IPS DF 6.9 (cell line): ENCODE results near the gene CHKB.

ENCODE experiments used
- DNase-seq: peaks from one replicate; pipeline ENCODE4 v3.0.0-alpha.2; 2013; ENCODE audit warnings: low read depth, low spot score
- H3K27ac ChIP-seq: one replicate; pipeline ENCODE4 v1.5.1; 2013; ENCODE audit warnings: low read length, control low read depth
- H3K27me3 ChIP-seq: 2 replicates; pipeline ENCODE4 v1.6.1; 2013; ENCODE audit warnings: mild to moderate bottlenecking, low read length; ENCODE audit not compliant: control insufficient read depth, insufficient read depth
- H3K36me3 ChIP-seq: 2 replicates; pipeline ENCODE4 v1.6.1; 2013; ENCODE audit warnings: low read length; ENCODE audit not compliant: control insufficient read depth, insufficient read depth
- H3K4me1 ChIP-seq: 2 replicates; pipeline ENCODE4 v1.6.1; 2013; ENCODE audit warnings: low read length; ENCODE audit not compliant: control insufficient read depth, insufficient read depth
- H3K4me3 ChIP-seq: 2 replicates; pipeline ENCODE4 v1.5.1; 2013; ENCODE audit warnings: mild to moderate bottlenecking, low read length
- H3K9me3 ChIP-seq: 2 replicates; pipeline ENCODE4 v1.6.1; 2013; ENCODE audit warnings: low read length, inconsistent platforms; ENCODE audit not compliant: control insufficient read depth, insufficient read depth
- WGBS: extraction: QIAGEN DNeasy Blood & Tissue Kit; methylation state at CpG from one replicate; pipeline ENCODE4 v1.1.7; 2013; ENCODE audit warnings: mixed read lengths, missing lambda C conversion rate; ENCODE audit not compliant: insufficient read length, insufficient coverage; 5-methylcytosine and 5-hydroxymethylcytosine counted together

Gene CHKB

DNA sequence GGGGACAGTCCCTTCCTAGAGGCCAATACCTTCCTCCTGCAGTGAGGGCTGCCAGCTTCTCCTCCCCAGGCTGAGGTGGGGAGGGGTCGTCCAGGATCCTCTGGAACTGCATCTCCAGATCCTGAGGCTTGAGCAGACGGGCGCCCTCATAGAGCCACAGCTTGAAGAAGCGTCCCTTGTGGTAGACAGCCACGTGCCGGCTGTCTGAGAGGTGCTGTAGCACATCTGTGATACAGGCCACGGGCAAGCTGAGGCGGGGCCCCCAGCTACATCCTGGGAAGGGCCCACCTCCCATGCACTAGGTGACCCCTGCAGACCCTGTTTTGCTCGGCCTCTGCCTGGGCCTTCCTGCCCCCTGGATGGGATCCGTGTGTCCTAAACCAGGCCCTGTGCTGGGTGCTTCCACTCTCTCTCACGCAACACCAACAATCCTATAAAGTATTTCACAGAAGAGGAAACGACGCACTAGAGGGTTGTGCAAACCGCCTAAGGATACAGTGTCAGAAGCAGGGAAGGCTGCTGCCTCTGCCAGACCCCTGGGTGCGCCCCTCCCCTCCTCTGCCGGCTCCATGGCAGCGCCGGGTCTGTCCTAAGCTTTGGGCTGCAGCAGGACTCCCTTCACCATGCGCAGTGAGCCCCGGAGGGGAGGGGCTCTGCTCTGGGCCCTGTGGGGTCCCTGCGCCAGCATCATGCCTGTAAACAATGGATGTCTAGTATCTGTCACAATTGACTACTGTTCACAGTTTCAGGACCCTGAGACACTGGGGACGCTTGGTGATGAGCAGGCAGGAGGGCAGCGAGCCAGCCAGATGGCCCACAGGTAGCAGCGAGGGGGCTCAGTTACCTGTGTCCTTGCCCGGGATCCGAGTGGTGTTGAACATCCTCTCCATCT is 8.9 kb downstream of the CHKB start:
- Histone ChIP-seq H3K4me1 (no peaks in the 10 kb centered on the region), H3K36me3 (peaks cover 21% of the 10 kb centered on the region), H3K27ac (no peak overlapping the region)

DNA sequence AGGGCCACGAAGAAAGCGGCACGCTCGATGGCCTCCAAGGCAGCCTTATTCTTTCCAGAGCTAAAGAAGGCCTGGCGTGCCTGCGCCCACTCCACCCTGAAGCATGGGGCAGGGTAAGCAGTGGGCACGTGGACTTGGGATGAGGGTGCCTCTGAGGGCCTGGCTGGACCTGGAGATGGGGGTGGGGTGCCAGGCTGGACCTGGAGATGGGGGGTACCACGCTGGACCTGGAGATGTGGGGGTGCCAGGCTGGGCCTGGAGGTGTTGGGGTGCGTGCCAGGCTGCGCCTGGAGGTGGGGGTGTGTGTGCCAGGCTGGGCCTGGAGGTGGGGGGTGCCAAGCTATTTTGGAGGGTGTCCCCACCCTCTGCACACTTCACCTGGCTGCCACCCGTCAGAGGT is 9.7 kb downstream of the CHKB start:
- H3K4me3 ChIP-seq, result no peak overlapping the region
- H3K9me3 ChIP-seq, result no peaks in the 10 kb centered on the region
- no peaks in the 10 kb centered on the region for H3K27me3 ChIP-seq
- H3K36me3 ChIP-seq, result peaks cover 24% of the 10 kb centered on the region
- no CpG with 5 or more reads among the region's 11 CpGs for WGBS
- DNase-seq, result no peak
- H3K4me1 ChIP-seq, result no peaks in the 10 kb centered on the region
- H3K27ac ChIP-seq, result no peak overlapping the region

More for the DNA sequence above, 8.9 kb downstream of the CHKB start:
- no peak for DNase-seq
- Histone ChIP-seq H3K9me3 (no peaks in the 10 kb centered on the region), H3K27me3 (no peaks in the 10 kb centered on the region), H3K4me3 (no peak overlapping the region)
- no CpG with 5 or more reads among the region's 26 CpGs for WGBS

DNA sequence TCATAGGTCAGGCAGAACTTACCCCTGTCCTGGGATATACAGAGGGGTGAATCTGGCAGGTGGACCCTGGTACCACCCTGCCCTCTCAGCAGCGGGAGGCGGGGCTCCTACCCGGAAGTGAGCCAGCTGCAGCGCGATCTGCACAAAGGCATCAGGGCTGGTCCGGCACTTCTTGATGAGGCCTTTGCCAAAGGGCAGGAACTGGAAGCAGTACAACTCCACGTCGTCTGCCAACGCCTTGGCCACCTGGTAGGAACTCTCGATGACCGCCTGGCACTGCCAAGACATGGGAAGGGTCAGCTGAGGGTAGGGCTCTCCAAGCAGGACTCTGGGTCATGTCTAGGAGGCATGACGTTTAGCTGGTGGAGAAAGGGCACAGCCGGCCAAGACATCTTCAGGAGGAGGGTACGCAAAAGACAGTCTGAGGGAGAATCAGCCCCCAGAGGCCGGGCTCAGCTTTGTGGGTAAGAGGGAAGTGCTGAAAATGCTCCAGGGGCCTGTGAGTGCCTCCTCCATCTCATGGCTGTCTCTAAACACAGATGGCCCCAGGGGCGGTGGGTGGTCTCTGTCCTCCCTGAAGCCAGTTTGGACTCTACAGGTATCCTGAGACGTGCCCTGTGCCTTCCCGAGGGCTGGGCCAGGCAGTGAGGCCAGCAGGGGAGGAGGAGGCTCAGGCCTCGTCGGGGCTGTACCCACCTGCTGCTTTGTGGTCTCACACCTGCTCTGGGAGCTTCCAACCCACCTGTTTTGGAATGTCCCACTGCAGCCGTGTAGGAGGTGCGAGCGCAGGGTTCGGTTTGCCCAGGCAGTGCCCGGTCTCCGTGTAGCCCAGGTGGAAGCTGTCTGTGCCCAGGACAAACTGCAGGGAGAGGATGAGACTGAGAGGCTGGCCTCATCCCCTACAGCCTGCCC is 11.1 kb downstream of the CHKB start:
- Histone ChIP-seq H3K36me3 (peaks cover 24% of the 10 kb centered on the region), H3K4me1 (no peaks in the 10 kb centered on the region), H3K9me3 (no peaks in the 10 kb centered on the region), H3K27ac (no peak overlapping the region), H3K27me3 (no peaks in the 10 kb centered on the region), H3K4me3 (no peak overlapping the region)
- DNase-seq, result no peak
- no CpG with 5 or more reads among the region's 26 CpGs for WGBS

DNA sequence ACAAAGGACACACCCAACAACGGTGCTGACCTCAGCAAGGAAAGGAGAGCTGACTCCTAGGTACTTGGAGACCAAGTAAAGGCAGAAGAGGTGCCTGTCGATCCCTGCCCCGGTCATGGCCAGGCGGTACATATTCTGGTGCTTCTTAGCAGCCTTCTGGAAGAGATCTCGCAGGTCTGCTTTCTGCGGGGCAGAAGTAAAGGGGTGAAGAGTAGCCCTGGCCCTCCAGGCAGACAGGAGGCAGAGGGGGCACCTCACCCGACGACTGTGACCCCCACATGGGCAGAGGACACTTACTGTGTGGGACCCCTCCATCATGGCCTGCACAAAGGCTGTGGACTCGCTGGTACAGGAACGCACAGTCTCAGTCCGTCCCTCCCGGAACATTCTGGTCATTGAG is 11.8 kb downstream of the CHKB start:
- H3K9me3 ChIP-seq, result no peaks in the 10 kb centered on the region
- DNase-seq, result no peak
- H3K4me1 ChIP-seq, result no peaks in the 10 kb centered on the region
- H3K4me3 ChIP-seq, result no peak overlapping the region
- H3K27ac ChIP-seq, result no peak overlapping the region
- H3K27me3 ChIP-seq, result no peaks in the 10 kb centered on the region
- peaks cover 24% of the 10 kb centered on the region for H3K36me3 ChIP-seq
- WGBS, result no CpG with 5 or more reads among the region's 12 CpGs

DNA sequence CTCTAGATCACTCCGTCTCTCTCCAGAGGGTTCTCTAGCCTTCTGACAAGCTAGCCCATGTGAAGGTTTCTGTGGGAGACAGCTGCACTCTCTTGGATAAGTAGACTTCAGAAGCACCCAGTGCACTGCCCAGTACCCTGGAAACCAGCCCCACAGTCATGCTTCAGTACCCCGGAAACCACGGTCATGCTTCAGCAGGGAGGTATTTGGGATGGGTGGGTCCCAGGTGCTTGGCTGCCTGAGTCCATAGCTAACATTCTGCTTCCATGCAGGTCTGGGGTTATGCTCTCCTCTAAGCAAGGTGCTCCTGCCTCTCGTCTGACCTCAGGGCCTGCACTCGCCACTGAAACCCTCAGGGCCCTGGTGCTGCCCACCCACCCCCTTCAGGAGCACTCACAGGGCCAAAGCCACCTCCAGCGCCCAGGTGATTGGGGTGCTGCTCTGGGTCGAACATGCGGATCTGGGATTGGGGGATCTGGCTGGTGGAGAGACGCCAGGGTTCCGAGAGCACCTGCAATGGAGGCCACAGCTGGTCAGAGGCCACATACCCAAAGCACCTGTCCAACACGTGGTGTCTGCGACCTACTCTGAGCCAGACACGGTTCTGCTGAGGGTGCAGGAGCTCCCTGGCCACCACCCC is 12.6 kb downstream of the CHKB start:
- Histone ChIP-seq H3K27me3 (no peaks in the 10 kb centered on the region), H3K36me3 (peaks cover 24% of the 10 kb centered on the region), H3K4me3 (no peak overlapping the region), H3K27ac (no peak overlapping the region), H3K9me3 (no peaks in the 10 kb centered on the region), H3K4me1 (no peaks in the 10 kb centered on the region)
- WGBS, result no CpG with 5 or more reads among the region's 13 CpGs
- no peak for DNase-seq

DNA sequence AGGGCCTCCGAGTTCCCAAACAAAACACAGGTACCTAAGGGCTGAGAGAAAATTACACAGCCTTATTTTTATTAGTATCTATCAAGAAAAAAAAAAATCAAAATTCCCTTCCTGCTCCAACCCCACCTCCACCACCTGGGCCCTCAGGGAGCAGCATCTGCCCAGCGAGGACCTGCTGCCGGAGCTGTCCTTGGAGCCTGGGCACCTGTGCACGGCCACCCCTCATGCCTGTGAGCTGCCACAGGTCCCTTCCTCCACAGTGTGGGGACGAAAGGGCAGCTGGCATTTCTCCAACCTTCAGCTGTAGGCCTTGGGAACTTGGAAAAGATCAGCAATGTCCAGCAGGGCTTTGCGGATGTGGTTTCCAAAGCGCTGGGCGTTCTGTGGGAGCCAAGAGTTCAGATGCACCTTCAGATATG is 13.6 kb downstream of the CHKB start:
- DNase-seq, result no peak
- WGBS, result no CpG with 5 or more reads among the region's 8 CpGs
- H3K27ac ChIP-seq, result no peak overlapping the region

DNA sequence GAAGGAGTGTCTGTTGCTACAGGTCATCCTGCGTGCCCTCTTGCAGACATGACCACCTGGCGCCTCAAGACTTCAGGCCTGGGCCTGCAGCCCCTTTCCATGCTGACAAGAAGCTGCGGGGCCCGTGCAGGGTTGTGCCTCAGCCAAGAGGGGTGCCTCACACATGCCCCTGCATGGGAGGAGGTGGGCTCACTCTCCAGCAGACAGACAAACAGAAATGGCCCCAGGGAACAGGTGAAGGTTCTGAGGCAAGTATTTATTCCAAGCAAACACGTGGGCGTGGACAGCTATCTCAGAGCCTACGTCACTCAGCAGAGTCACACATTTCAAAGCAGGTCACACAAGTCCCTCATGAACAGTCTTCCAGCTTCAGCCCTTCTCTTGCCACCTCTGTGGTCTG is 14.0 kb downstream of the CHKB start:
- no peak overlapping the region for H3K27ac ChIP-seq
- H3K4me1 ChIP-seq, result no peaks in the 10 kb centered on the region
- no peaks in the 10 kb centered on the region for H3K9me3 ChIP-seq
- no peaks in the 10 kb centered on the region for H3K27me3 ChIP-seq
- peaks cover 24% of the 10 kb centered on the region for H3K36me3 ChIP-seq
- no CpG with 5 or more reads among the region's 7 CpGs for WGBS
- DNase-seq, result no peak
- H3K4me3 ChIP-seq, result no peak overlapping the region

More for the DNA sequence above, 13.6 kb downstream of the CHKB start:
- Histone ChIP-seq H3K36me3 (peaks cover 24% of the 10 kb centered on the region), H3K9me3 (no peaks in the 10 kb centered on the region), H3K27me3 (no peaks in the 10 kb centered on the region), H3K4me3 (no peak overlapping the region; the same call in 1 of the 2 replicates), H3K4me1 (no peaks in the 10 kb centered on the region)

DNA sequence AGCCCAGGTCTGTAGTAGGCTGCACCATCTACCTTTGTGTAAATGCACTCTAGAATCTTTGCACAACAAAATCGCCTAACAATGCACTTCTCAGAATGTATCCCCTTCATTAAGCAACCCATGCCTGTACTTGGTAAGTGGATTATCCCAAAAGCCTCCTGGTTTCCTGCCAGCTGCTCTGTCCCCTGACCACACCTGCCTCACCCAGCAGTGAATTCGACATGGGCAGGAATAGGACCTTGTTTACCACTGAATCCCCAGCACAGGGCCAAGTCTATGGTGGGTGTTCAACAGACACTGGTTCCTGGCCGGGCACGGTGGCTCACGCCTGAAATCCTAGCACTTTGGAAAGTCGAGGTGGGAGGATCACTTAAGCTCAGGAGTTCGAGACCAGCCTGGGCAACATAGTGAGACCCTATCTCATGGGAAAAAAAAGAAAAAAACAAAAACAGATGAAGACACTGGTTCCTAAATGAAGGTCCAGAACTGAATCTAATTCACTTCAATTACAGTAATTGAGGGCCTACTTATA is 14.9 kb downstream of the CHKB start:
- DNase-seq, result no peak
- H3K4me3 ChIP-seq, result no peak overlapping the region
- no peaks in the 10 kb centered on the region for H3K9me3 ChIP-seq
- H3K27ac ChIP-seq, result no peak overlapping the region
- peaks cover 24% of the 10 kb centered on the region for H3K36me3 ChIP-seq
- no peaks in the 10 kb centered on the region for H3K4me1 ChIP-seq
- no peaks in the 10 kb centered on the region for H3K27me3 ChIP-seq
- WGBS, result no CpG with 5 or more reads among the region's 7 CpGs

DNA sequence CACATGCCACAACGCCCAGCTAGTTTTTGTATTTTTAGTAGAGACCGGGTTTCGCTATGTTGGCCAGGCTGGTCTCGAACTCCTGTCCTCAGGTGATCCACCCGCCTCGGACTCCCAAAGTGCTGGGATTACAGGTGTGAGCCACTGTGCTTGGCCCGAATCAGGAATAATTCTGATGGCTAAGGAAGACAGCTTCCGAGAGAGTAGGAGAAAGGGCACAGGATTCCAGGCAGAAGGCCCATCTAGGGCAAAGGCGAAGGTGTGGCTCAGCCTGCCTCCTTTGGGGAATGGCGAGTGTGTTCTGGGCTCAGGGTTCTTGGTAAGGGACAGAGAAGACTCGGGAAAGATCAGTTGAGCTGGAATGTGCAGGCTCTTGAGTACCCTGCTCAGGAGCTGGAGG is 18.4 kb downstream of the CHKB start:
- peaks cover 6% of the 10 kb centered on the region; the same call in 1 of the 2 replicates for H3K36me3 ChIP-seq
- no CpG with 5 or more reads among the region's 11 CpGs for WGBS
- H3K27ac ChIP-seq, result no peak overlapping the region
- H3K4me1 ChIP-seq, result no peaks in the 10 kb centered on the region
- H3K4me3 ChIP-seq, result no peak overlapping the region
- no peaks in the 10 kb centered on the region for H3K27me3 ChIP-seq
- no peaks in the 10 kb centered on the region for H3K9me3 ChIP-seq
- no peak for DNase-seq
